ENCODE data around the gene GSTA4.

DNA sequence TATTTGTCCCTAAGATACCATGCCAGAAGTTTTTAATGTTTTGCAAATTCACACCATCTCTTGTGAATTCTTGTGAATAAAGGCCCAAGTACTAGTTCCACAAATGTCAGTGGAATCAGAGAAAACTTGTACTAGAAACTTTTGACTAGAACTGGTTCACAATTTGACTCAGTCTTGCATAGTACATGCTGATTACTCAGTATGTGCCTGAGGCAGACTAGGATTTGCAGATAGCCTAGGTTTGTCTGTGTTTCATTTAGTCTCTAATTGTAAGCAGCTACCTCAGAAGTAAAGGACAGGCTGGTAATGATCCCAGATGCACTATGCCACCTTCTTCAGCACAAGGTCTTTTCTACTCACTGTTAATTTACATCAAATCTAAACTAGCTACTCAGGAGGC, 34.2 kb upstream of the GSTA4 start:
- TF ChIP-seq, protein P1, sequence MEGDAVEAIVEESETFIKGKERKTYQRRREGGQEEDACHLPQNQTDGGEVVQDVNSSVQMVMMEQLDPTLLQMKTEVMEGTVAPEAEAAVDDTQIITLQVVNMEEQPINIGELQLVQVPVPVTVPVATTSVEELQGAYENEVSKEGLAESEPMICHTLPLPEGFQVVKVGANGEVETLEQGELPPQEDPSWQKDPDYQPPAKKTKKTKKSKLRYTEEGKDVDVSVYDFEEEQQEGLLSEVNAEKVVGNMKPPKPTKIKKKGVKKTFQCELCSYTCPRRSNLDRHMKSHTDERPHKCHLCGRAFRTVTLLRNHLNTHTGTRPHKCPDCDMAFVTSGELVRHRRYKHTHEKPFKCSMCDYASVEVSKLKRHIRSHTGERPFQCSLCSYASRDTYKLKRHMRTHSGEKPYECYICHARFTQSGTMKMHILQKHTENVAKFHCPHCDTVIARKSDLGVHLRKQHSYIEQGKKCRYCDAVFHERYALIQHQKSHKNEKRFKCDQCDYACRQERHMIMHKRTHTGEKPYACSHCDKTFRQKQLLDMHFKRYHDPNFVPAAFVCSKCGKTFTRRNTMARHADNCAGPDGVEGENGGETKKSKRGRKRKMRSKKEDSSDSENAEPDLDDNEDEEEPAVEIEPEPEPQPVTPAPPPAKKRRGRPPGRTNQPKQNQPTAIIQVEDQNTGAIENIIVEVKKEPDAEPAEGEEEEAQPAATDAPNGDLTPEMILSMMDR (IDR thresholded peaks at IDR 0.05; ENCODE audit: poor library complexity) = no peak
- TF ChIP-seq EZH2 (IDR thresholded peaks at IDR 0.05; ENCODE audit: borderline replicate concordance) (no peak), EZH2phosphoT487 (IDR thresholded peaks at IDR 0.05; ENCODE audit: low read depth, severe bottlenecking, unreplicated experiment) (no peak)
